K562 (cell line): ENCODE results near the gene MECP2. TPM values are rescaled to one million over a fixed set of nuclear protein-coding genes. Genes with fewer than 3 reads are reported as not detected.

ENCODE experiments used
- CBX2 ChIP-seq: fragments of 200-600 bp; sonication (generic); IDR thresholded peaks from one replicate; pipeline ENCODE4 v1.6.1; 2012; ENCODE audit warnings: mild to moderate bottlenecking, low read length, inconsistent platforms; ENCODE audit not compliant: insufficient read depth, poor library complexity, severe bottlenecking
- CHCHD3 ChIP-seq: fragments of 250-450 bp; sonication (Bioruptor Pico); IDR thresholded peaks from 2 replicates; pipeline ENCODE4 v2.1.2; 2022; ENCODE audit warnings: mild to moderate bottlenecking
- CSDE1 ChIP-seq, 2 experiments: fragments of 450-650 bp; IDR thresholded peaks; 2 replicates each; pipeline ENCODE4 v1.6.1; 2016; ENCODE audit warnings: mild to moderate bottlenecking in 1 of 2
- GMEB1 ChIP-seq: fragments of 250-450 bp; sonication (Bioruptor Pico); IDR thresholded peaks from 2 replicates; pipeline ENCODE4 v1.4.0; 2020; ENCODE audit warnings: mild to moderate bottlenecking
- HNRNPH1 ChIP-seq: fragments of 200-400 bp; formaldehyde crosslinking; optimal IDR thresholded peaks from 2 replicates; pipeline ENCODE3; 2017; ENCODE audit warnings: low read depth, mild to moderate bottlenecking, low read length, moderate library complexity
- HOMEZ ChIP-seq: fragments of 250-450 bp; sonication (Bioruptor Pico); IDR thresholded peaks from 2 replicates; pipeline ENCODE4 v1.4.0; 2020; ENCODE audit warnings: mild to moderate bottlenecking, moderate library complexity
- MCM3 ChIP-seq: fragments of 450-650 bp; IDR thresholded peaks from 2 replicates; pipeline ENCODE4 v1.6.1; 2016
- MEIS2 ChIP-seq: fragments of 450-650 bp; IDR thresholded peaks from 2 replicates; pipeline ENCODE4 v1.6.1; 2014; ENCODE audit warnings: mild to moderate bottlenecking; ENCODE audit not compliant: partially characterized antibody
- PBX2 ChIP-seq, 2 experiments: IDR thresholded peaks in 1 of 2; conservative IDR thresholded peaks in 1 of 2; 2 replicates each; pipeline ENCODE4 v1.6.1; 2016; ENCODE audit warnings: low read depth in 2 of 2, mild to moderate bottlenecking in 1 of 2, missing compliant biosample characterization in 1 of 2, missing genetic modification characterization in 1 of 2, moderate library complexity in 1 of 2
- RBM39 ChIP-seq: fragments of 200-400 bp; formaldehyde crosslinking; optimal IDR thresholded peaks from 2 replicates; pipeline ENCODE3; 2018; ENCODE audit warnings: low read depth, low read length
- RFX7 ChIP-seq: fragments of 250-450 bp; sonication (Bioruptor Pico); IDR thresholded peaks from 2 replicates; pipeline ENCODE4 v1.5.1; 2021; ENCODE audit warnings: mild to moderate bottlenecking
- SFPQ ChIP-seq: fragments of 200-400 bp; formaldehyde crosslinking; IDR thresholded peaks from 2 replicates; pipeline ENCODE4 v1.6.1; 2017; ENCODE audit warnings: mild to moderate bottlenecking, low read depth, low read length, moderate library complexity
- SIRT6 ChIP-seq: IDR thresholded peaks from one replicate; pipeline ENCODE4 v1.6.1; 2012; ENCODE audit warnings: low read depth, mild to moderate bottlenecking, control low read depth, inconsistent platforms, low read length, moderate library complexity
- SUPT5H ChIP-seq: fragments of 450-650 bp; IDR thresholded peaks from 2 replicates; pipeline ENCODE4 v1.6.1; 2016
- ZBED1 ChIP-seq: IDR thresholded peaks from 2 replicates; pipeline ENCODE4 v1.6.1; 2014
- ZBTB7A ChIP-seq: IDR thresholded peaks from 2 replicates; pipeline ENCODE4 v1.6.1; 2011; ENCODE audit warnings: low read depth, mild to moderate bottlenecking, low read length, moderate library complexity, borderline replicate concordance; ENCODE audit not compliant: control insufficient read depth
- ZFX ChIP-seq: sonication (generic); formaldehyde crosslinking; IDR thresholded peaks from 2 replicates; pipeline ENCODE4 v1.8.0; 2022; ENCODE audit warnings: mild to moderate bottlenecking, missing genetic modification reagents, moderate library complexity
- ZNF124 ChIP-seq: sonication (generic); formaldehyde crosslinking; IDR thresholded peaks from 2 replicates; pipeline ENCODE4 v1.8.1; 2022; ENCODE audit warnings: missing genetic modification reagents
- polyA plus RNA-seq, 8 experiments: library from polyadenylated mRNA; depleted of rRNA in 4 of 8; stranded (reverse) in 5 of 8; unstranded in 3 of 8; fragments of >200 nt; fragmentation: Nextera tagmentation in 2 of 8; fragmentation: Illumina TruSeq in 1 of 8; extraction: Ambion mirVana in 2 of 8; extraction: Trizol in 1 of 8; gene quantifications; 2 replicates each; pipeline versions ENCODE4 v1.2.1 to v1.2.3, GENCODE V29; 2011 to 2014; ENCODE audit warnings: inconsistent platforms in 1 of 8, missing spikeins in 1 of 8
- total RNA-seq, 7 experiments: library from RNA; depleted of rRNA in 6 of 7; stranded (reverse); fragments of >200 nt in 6 of 7; fragmentation: Illumina TruSeq in 2 of 7; extraction: Trizol in 2 of 7; gene quantifications; 2 replicates each; pipeline versions ENCODE4 v1.2.1 to v1.2.3, GENCODE V29; 2011 to 2021; ENCODE audit warnings: low replicate concordance in 1 of 7

MECP2 gene
- total and polyA plus RNA-seq, 9 of the 15 experiments (the other 6 are each of a cell fraction or from before 2014, with no cell fraction given) = 2.1 to 50.9 (median 30.5) TPM

- no peak for TF ChIP-seq HOMEZ (CRISPR knock-in tag)
- TF ChIP-seq HNRNPH1 = no peak
- TF ChIP-seq RFX7 = no peak
- no peak; the same call in 1 of the 2 replicates for TF ChIP-seq ZBTB7A
- TF ChIP-seq ZBED1 = no peak
- TF ChIP-seq SUPT5H = no peak
- TF ChIP-seq ZFX = no peak
- no peak for TF ChIP-seq CHCHD3 (CRISPR knock-in tag)
- no peak for TF ChIP-seq SIRT6
- peak; percentile 71 for TF ChIP-seq GMEB1 (CRISPR knock-in tag)
- TF ChIP-seq MCM3 = no peak
- no peak for TF ChIP-seq SFPQ
- TF ChIP-seq CBX2 = no peak
- no peak for TF ChIP-seq ZNF124 (CRISPR knock-in tag)
- no peak for TF ChIP-seq PBX2 (CRISPR knock-in tag; IDR thresholded peaks at IDR 0.05; ENCODE audit: low read depth)
- TF ChIP-seq PBX2 (tag; conservative IDR thresholded peaks at IDR 0.05; ENCODE audit: low read depth) = no peak
- no peak for TF ChIP-seq RBM39
- no peak for TF ChIP-seq CSDE1 (IDR thresholded peaks at IDR 0.05)
- TF ChIP-seq MEIS2 = peak; percentile 75
Observed at GRCh38 chrX:153972368-153973126, 125.0 kb downstream of the MECP2 start, which contains the start of gene TMEM187 (continued).
